Left hindlimb (tissue), 1 donor: Measurements from ENCODE around the gene HSF5.
A peak's percentile ranks its signal among the peaks of the same experiment; 100 is the strongest.

Experiments used
- DNase-seq: peaks from one replicate; pipeline ENCODE4 v3.0.0-alpha.2; 2018

Gene HSF5, protein sequence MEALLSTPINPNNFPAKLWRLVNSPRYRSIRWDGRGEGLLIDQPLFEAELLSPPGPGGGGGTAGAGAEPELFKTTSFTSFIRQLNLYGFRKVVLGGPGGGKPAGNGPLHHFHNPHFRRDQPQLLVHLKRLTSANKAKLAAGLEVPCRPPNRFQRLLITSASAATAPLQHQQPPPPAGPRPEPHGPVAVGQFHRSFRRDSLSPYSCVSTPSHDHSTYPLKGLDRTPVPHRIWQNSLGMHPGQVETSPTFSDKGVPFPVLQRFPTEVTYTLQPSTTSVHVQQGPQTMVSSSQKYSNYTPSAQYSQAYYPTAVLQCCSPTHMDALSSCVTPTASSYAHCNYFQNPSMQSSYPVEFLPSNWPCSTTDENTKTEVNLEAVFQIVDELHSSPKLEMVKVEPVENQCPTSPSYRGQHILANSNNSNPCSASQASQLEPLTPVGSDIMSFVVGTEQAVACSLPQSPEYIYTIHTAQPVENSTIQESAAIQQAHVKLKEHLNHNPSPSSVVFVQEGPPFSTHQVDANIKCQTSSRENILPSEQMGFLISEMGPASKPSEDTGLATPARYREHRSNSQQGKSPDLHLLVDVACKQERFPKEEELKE

DNA sequence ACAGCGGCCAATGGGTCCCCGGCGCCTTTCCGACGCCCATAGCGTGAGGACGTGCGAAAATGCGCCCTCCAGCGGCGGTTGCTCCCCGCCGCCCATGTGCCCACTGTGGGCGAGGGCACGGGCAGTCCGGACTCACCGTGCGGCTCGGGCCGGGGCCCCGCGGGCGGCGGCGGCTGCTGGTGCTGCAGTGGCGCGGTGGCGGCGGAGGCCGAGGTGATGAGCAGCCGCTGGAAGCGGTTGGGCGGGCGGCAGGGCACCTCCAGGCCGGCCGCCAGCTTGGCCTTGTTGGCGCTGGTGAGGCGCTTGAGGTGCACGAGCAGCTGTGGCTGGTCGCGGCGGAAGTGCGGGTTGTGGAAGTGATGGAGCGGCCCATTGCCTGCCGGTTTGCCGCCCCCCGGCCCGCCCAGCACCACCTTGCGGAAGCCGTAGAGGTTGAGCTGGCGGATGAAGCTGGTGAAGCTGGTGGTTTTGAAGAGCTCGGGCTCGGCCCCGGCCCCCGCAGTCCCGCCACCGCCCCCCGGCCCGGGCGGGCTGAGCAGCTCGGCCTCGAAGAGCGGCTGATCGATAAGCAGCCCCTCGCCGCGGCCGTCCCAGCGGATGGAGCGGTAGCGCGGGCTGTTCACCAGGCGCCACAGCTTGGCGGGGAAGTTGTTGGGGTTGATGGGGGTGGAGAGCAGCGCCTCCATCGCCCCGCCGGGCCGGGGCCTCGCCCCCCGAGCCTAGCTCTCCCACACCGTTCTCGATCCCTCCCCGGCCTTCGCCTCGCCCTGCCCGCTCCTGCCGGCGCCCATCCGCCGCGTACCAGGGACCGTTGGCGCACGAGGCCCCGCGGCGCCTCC, at the start of gene HSF5:
Gene HSF5 (minus strand): TSS at position 820 of the 839 bp plus-strand sequence. CDS start 134 bp downstream, at position 686.
- DNase-seq: peak; percentile 54

DNA sequence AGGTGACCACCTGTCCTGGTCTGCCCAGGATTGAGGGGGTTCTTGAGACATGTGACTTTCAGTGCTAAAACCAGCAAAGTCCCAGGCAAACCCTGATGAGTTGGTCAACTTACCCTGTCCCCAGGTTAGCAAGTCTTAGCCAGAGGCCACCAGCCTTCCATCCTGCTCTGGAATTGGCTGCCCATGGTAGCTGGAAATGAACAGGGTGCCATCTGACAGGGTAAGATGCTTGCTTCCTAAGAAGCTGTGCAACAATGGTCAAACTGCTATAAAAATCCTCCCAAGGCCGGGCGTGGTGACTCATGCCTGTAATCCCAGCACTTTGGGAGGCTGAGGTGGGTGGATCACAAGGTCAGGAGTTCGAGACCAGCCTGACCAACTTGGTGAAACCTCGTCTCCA, 49.1 kb upstream of the HSF5 start:
- DNase-seq: no peak

DNA sequence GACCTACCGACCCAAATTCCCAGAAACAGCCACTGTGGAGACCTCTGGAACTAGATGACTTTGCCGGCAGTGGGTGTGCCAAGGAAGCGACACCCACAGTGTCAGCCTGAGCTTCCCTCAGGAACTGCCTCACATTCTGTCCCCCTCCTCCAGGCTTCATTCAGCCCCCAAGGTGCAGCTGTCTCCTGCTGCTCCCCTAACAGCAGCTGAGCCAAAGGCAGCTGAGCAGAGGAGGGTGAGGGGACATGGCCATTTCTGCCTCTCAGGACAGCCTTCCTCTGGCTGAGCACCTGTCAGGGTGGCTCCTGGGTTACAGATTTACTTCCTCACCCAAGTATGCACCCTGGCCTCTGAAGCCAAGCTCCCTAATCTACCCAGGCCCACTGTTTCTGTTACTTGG, 48.3 kb upstream of the HSF5 start:
- no peak for DNase-seq

DNA sequence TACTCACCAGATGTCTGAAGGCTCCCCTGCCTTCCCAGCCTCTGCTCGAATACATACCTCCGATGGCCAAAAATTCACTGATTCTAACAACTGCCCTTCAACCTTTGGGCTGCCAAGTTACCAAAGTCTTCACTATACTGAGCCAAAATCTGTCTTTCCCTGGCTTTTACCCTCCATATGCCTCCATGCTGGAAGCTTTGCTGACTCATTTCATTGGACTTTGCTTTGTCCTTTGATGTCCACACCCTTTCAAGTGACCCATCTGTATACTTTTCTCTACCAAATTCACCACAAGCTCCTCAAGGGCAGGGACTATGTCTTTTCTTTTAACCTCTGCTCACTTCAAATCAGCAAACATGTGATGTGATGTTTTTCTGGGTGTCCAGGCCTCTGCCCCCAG, 47.2 kb upstream of the HSF5 start:
- no peak for DNase-seq

DNA sequence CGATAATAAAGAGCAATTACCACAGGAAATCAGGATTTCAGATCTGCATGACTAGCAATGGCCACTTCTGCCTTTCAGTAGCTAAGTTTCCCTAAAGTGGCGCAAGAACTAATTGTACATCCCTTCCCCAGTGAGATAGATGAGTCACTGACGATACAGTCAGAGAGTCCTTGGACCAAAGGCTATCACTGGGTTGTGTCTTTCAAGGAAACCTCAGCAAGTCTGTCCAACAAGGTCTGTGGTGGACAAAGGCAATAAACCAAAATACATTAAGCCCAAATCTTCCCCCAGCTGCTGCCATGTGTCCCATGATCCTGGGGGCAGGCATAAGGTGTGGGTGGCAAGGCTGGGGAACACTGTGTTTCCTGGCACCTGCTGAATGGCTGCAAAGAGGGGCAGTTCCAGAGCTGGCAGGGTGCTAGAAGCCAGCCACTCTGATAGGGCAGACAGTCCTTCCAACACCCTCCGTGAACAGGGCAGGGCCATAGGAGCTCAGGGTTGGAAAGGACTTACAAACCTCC, 46.8 kb upstream of the HSF5 start:
- no peak for DNase-seq

DNA sequence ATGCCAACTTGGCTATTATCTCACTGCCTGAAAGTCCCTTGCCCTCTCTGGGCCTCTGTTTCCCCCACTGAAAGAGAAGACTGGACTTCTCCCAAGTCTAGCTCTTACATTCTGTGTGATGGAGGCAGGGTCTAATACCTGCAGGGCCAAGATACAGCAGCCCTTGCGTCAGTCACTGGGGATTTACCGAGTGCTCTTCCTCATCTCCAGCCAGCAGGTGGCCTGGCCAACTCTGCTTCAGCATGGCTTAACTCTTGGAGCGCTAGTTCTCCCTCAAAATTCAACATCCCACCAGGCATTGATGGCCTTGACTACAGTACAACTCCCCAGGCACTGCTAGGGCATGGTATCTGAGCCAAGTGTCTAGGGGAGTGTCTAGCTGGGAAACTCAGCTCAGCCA, 46.1 kb upstream of the HSF5 start:
- no peak for DNase-seq

DNA sequence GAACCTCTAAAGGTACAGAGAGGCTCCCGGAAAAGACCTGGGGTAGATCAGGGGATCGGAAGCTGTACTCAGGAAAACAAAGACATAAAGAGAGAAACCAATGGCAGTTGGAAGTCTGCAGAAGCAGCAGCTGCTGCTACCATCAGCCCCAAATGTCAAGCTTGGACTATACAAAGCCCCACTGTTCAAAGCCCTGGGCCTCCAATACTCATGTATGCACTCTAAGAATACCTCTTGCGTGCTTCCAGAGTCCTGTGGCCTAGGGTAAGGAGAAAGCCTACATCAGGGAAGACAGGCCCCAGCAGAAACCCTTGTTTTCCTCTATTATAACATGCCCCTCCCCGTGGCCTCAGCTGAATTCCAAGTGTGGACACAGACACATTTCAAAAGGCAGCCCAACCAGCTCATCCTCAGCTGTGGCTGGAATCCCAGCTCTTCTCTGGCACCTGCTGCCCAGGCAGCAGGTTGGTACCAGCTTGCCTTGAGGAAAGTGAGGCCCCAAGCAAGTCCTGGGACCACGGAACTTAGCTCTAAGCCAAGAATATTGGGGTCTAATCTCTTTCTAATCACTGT, 45.5 kb upstream of the HSF5 start:
- DNase-seq: no peak

DNA sequence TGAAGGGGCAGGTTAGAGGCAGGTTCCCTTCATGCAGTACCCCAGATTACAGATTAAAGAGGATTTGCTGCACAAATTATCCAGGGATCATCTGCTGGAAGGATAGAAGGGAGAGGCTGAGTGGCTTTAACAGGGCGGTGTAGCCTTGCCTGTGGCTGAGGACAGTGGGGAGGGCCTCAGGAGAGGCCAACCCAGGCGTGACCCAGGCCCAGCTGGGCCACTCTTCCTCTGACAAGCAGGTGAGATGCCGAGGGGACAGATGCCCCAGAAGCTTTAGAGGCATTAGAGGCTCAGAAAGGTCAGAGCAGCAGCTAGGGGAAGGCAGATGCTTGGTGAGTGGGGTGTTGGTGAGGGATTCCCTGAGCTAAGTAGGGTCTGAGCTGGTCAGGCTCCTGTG, 44.3 kb upstream of the HSF5 start:
- no peak for DNase-seq

DNA sequence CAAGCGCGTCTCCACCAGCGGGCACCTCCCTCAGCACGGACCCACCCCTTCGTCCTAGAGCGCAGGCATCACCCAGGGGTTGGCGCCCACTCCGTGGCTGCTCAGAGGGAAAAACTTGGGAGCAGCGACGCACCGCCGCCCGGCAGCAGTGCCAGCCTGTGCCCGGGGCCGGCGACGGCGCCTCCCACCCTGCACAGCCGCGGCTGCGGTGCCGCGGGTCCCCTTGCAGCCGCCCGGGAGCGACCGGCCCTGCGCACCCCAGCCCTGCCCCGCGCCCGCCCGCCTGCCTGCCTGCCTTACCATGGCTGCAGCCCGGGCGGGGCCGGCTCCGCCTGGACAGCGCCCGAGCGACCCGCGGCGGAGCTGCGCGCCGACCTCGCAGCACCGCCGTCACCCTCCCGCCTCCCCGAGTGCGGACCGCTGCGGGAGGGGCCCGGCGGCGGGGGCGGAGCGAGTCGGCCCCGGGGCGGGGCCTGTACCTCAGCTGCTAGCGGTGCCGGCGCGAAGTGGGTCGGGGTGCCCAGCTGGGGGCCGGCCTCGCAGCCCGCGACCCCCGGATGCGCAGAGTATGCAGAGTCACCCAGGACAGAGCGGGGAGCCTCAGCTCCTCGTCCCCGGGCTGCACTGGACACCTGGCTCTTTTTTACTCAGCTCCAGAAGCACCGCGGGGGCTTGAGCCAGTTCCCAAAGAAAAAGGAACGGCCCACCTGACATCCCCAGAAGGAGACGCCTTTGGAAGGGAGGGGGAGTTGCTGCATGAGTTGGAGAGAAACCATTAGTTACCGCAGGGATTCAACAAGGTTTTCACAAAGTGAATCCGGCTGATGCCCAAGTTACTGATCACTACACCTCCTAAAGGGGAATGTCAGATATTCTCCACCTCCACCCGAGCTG, 43.7 kb upstream of the HSF5 start:
- DNase-seq: peak; percentile 66

DNA sequence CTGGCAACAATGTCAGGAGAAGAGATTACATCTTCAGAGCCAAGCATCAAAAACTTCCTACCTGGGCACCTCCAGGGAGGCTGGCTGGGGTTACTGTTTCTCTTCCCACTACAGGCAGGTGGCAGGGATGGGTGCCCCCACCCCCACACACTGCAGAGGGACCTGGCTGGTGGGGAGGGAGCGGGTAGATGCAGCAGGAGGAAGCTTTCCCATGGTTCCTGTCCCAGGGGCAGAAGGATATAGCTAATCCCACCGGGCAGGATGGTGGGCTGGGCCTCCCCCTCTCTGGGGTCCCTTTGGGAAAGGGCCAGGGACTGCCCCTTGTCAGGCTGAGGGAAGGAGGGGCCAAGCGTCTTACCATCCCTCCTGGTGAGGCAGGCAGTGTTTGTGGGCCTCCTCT, 42.9 kb upstream of the HSF5 start:
- no peak for DNase-seq

DNA sequence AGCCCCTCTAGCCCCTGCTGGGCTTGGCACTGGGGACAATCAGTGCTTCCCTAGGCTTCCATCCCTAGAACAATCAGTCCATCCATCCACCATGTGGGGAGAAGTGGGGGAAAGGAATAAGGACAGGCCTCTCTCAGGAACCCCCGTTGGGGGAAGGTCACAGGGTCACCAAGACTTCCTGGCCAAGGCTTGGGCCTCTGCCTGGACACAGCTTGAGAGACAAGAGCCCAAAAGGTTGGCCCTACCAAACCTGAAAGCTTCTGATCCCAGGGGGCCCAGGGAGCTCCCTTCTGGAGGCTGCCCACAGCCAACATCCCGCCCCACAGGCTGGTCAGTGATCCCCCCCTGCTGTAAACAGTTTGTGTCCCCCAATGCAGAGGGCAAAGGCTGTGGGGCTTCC, 42.4 kb upstream of the HSF5 start:
- no peak for DNase-seq

DNA sequence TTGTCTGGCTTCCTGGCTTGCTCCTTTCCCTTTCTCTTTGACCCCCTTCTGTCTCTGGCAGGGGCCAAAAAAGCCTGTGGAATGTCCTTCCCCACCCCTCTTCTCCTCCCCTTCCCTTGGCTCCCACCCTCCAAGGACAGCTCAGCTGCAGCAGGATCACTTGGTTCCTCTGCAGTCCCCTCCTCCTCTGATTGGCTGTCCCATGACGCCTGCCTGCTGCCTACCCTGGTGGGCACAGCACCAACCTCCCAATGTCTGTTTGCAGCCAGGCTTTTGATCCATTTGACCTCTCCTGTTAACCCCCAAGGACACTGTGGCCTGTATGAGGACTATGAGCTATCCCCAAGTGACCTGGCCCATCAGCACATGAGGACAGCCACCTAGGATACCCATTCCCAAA, 41.1 kb upstream of the HSF5 start:
- no peak for DNase-seq

DNA sequence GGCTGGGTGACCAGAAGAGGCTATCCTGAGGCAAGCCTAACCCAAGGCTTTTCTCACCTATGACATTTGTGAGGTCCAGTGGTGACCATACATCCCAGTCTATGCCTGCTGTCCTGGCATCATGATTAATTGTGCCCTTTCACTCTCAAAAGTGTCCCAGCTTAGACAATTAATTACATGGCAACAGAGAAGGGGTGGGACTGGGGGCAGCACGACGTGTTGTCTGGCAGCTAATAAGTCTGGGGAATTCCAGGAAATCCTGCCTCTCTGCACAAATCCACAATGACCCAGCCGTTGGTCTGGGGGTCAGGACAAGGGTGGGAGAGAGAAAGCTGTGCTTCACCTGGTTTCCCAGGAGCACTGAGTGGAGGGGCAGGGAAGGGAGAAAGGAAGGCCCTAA, 40.2 kb upstream of the HSF5 start:
- no peak for DNase-seq

DNA sequence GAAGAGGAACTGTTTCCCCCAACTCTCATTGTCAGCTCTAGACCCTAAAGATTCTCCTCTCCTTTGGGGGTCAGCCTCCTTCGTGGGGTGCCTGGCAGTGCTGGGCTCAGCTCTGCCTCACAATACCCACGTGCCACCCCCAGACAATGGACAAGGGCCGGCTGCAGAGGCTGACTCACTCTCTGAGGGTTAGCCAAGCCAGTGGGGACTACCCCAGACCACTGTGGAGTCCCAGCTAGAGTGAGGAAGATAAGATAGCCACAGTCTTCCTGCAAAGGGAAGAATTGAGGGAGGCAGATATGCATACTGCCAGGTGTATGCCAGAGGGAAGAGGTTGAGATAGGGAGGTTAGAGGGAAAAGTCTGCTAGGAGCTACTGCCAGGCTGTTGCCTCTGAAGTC, 39.7 kb upstream of the HSF5 start:
- DNase-seq: no peak

DNA sequence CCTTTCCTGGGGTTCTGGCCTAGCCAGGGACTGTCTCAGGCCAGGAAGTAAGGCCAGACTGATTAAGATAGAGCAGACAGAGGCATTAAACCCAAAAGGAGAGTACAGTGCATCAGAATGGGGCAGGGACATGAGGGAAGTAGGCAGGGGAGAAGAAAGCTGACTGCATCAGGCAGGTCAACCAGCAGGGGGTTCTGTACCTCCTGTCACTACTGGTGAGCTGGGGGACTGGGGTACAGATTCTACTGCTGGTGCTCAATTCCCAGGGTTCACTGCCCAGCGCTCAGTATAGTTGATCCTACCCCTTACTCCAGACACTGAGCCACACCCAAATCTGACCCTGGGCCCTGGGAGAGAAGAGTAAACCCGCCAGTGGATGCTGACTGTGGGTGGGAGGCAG, 39.1 kb upstream of the HSF5 start:
- no peak for DNase-seq

DNA sequence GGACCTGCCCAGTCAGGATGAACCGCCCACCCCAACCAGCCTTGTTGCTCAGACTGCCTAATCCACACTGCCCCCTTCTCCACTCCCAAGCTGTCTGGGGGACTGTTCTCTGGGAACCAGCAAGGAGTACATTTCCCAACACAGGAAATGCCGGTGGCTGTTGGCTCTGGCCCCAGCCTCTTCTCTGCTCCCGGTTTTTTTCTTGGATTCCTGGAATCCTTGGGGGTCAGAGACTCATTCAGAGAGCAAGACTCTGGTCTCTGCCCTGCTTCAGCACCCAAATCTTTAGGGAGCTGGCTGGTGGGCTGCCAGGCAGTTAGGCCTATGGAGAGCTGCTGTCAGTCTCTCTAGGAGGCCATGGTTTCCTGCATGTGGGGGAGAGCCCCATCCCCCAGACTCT, 37.0 kb upstream of the HSF5 start:
- peak; percentile 72 for DNase-seq

DNA sequence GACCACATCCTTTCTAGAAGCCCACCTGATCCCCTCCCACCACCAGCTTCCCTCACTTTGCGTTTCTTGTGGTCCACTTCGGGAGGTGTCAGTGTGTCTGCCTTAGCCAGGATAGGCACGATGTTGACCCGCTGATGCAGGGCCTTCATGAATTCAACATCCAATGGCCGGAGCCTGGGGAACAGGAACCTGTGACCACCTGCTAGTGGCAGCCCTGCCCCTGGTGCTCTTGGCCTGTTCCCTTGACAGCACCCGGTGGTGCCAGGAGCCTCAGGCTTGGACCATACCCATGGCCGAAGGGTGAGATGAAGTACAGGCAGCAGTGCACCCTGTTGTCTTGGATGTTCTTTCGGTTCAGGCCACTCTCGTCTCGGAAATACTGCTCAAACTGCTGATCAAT, 33.5 kb upstream of the HSF5 start:
- DNase-seq: no peak

DNA sequence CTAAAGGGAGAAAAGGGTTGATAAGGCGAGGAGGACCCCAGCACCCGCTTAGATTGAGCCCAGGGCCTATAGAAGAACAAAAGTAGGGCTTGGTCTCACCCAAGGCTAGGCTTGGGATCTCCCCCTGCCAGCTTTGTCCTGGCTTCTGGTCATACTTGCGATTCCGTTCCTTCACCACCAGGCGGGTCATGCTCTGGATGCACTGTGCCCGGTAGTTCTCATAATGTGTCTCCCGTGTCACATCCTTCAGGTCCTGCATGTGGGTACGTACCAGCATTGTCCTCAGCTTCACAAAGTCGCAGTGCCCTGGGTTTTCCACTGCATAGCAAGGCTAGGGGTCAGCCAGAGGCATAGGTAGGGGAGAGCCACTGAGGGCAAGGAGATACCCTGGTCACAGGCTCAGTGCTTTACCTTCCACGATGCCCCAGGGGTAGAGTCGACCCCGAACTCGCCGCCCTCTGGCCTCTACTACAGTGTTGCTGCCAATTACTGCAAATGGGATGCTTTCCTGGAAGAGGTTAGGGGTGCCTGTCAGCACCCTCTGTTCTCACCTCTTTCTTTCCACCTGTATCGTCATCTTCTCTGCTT, 32.7 kb upstream of the HSF5 start:
- no peak for DNase-seq

DNA sequence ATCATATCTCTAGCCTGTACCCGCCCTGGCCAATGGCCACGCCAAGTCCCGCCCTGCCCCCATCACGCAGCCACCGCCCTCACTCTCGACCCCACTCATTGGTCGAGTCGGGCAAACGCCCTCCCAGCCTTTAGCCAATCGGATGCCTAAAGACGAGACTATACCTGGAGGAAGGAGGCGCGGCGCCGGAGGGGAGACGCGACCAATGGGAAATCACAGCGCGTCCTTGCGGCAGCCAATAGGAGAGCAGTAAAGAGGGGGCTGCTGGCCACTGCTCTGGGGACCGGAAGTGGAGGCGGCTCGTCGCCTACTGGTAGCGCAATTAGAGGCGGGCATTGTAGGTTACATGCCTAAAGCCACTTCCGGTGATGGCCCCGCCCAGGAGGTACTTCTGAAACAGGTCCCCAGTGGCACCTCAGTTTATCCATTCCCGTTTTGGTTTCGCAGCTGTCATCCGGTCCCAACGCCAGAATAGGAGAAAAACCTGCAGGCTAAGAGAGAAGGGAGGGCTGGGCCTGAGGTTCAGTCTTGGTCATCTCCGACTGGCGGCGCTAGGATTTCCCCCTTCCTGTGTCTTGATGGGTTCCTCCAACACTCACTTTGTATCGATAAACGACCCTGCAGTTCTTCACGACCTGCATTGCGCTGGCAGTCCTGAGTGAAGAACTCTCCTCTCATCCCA, 29.9 kb upstream of the HSF5 start:
- DNase-seq: peak; percentile 100

DNA sequence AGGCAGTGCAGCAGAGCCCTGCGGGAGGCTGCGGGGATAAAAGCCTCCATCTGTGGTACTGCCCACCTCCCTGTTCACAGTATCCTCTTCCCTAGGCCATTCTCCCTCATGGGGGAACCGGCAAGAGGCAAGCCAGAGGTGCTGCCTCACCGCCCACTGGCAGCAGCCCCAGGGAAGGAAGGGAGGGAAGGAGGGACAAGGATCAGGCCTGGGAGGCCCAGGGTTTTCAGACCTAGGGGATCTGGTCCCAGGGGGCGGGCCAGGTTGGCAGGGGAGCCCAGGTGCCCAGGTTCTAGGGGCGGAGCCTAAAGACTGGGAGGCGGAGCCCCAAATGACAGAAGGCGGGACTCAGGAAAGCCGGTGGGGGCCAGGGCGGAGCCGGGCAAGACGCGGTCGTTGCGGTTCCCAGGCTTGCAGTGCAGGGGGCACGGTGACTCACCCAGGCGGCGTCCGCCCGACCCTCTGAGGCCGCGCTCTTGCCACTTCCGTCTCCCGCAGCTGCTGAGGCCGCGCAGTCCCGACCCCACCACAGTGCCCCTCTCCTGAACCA, 29.2 kb upstream of the HSF5 start:
- no peak for DNase-seq
